ENCODE data around the gene CYS1.

- TF ChIP-seq ZNF274 (IDR thresholded peaks at IDR 0.05; ENCODE audit: low read depth, low read length) (no peak), YY1 (IDR thresholded peaks at IDR 0.05; ENCODE audit: insufficient read depth, insufficient read length) (no peak)
Measured at GRCh38 chr2:10120877-10121574, 40.8 kb upstream of the CYS1 start.

Data from NT2/D1 (cell line).